A549 treated with AZD9567 at 1 μM for 4 hours (cell line): ENCODE data around the gene CMYA5. TPM values are rescaled to one million over a fixed set of nuclear protein-coding genes. Genes with fewer than 3 reads are reported as not detected.

Experiments
- total RNA-seq: library from RNA; stranded (reverse); fragments of 200-300 nt; extraction: Qiagen RNA extraction; gene quantifications from 5 replicates; pipeline ENCODE4 v1.2.3, GENCODE V29; 2022; ENCODE audit not compliant: insufficient read depth

Gene CMYA5
- total RNA-seq, result 0.10 to 0.23 TPM (median 0.17 TPM) in 4 of 5 replicates, not detected in the other

DNA sequence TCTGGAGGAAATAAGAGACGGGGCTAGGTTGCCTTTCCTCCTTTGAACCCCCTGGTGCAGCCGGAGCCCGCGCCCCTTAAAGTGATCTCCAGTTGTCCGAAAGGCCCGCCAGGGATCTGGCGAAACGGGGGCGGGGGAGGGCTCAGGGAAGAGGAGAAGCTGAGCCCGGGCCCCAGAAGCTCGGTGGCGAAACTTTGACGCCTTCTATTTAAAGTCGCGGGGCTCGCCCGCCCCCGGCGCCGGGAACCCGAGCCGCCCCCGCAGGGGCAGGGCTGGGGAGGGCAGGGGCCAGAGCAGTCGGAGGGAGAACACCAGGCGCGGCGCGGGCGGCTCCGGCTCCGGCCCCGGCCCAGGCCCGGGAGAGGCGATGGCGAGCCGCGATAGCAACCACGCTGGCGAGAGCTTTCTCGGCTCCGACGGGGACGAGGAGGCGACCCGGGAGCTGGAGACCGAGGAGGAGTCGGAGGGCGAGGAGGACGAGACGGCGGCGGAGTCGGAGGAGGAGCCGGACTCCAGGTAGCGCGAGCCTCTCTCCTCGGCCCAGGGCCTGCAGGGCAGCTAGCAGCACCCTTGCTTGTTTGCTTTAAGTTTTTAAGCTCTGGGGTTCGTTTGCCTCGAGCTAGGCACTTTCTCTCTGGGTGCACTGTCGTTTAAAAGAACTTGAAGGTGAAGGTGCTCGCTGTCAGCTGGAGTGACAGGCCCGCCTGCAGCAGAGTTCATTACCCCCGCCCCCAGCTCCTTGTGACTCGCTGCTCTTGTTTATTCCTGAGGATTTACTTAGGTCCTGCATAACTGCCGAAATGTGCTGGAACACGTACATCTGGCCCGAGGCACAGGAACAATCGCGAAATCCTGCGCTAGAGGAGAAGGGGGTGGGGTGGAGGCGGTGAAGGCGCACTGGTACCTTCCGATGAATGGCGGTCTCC lies at the start of gene CMYA5:
Gene CMYA5 (plus strand): TSS at position 296 of the 926 bp plus-strand sequence. CDS start 72 bp downstream, at position 368.

Other genes starting within 250 kb of the CMYA5 start
- 3.8 to 14.5 TPM (median 4.0 TPM) in 5 replicates for gene HOMER1, start 175.7 kb upstream of the CMYA5 start, total RNA-seq
- 18.6 to 22.5 TPM (median 20.3 TPM) in 5 replicates for gene TENT2, start 77.4 kb upstream of the CMYA5 start, total RNA-seq